HG03097 (cell line): ENCODE data around the gene CD3G.
"Not testable (repeated sequence)": the region's sequence is repeated elsewhere in the genome, so short reads cannot be mapped to it uniquely, and the experiment has no call there.

Experiments
- ATAC-seq: cut with Tn5 transposase; IDR thresholded peaks from one replicate; pipeline ENCODE4 v1.9.1; 2021; ENCODE audit not compliant: unreplicated experiment, low FRiP score

Gene CD3G

GRCh38 chr11:118343981-118344515 is at the start of gene CD3G:
Gene CD3G, plus strand, starts transcription at chr11:118344344. Its CDS starts 80 bp downstream, at chr11:118344424.
- ATAC-seq, result no peak

GRCh38 chr11:118295199-118295598 is 48.9 kb upstream of the CD3G start:
- ATAC-seq, result no peak

DNA sequence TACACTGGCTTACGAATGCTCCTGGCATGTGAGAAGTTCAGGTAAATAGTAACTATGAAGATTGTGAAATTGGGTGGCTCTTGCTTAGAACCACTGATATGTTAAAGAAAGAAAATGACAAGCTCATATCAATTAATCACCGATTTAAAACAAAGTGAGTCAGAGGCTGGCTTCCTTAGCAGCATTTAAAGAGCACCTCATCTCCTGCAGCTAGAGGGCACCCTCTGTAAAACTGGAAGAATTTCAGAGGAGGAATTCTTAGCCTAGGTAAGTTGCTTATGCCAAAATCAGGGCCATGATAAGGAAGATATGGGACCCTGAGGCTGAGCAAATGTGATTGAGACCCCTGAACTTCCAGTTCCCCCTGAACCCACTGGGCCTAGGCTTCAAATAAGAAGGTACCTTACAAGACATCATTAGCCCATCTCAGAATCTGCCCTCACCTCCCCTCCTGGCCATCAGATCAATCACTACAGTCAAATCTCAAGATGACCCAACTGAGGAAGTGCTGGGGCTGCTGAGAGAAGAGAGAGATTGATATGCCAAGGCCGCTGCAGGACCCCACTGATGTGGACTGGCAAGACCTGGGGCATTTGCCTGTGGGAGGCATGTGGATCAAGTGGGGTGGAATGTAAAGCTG is 48.2 kb upstream of the CD3G start:
- no peak for ATAC-seq

DNA sequence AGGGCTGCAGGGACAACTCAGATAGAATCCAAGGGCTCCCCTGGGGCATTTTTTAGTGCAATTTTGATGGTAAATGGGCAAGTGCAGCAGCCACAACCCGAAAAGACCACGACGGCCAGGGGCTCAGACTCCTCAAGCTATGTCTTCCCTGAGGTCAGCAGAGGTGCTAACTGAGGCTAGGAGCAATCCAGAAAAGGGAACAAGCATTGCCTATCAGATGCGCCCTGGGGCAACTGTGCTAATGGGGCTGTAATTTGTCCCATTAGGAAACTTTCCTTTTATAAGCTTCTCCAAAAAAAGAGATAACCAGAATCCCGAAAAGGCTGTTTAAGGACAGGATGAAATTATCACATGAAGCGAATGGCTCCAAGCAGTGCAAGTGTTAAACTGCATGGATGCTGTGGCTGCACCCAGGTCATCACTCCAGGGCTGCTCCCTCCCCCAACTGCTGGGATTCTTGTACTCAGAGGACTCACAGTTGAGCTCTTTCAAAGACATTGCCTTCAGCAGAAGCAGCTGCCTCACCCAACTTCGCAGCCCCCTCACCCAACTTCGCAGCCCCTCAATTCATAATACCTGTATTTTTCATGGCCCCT is 42.4 kb upstream of the CD3G start:
- no peak for ATAC-seq

GRCh38 chr11:118304227-118304567 is 39.9 kb upstream of the CD3G start:
- no peak for ATAC-seq

DNA sequence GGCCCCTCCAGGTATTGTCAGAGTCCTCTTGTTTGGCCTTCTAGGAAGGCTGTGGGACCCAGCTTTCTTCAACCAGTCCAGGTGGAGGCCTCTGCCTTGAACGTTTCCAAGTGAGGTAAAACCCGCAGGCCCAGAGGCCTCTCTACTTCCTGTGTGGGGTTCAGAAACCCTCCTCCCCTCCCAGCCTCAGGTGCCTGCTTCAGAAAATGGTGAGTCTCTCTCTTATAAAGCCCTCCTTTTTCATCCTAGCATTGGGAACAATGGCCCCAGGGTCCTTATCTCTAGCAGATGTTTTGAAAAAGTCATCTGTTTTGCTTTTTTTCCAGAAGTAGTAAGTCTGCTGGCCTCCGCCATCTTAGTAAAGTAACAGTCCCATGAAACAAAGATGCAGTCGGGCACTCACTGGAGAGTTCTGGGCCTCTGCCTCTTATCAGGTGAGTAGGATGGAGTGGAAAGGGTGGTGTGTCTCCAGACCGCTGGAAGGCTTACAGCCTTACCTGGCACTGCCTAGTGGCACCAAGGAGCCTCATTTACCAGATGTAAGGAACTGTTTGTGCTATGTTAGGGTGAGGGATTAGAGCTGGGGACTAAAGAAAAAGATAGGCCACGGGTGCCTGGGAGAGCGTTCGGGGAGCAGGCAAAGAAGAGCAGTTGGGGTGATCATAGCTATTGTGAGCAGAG is 39.4 kb upstream of the CD3G start, which contains the start of gene CD3E:
Gene CD3E, plus strand, starts transcription at position 163 of the 681 bp plus-strand sequence. Its CDS starts 223 bp downstream, at position 386.
- no peak for ATAC-seq

DNA sequence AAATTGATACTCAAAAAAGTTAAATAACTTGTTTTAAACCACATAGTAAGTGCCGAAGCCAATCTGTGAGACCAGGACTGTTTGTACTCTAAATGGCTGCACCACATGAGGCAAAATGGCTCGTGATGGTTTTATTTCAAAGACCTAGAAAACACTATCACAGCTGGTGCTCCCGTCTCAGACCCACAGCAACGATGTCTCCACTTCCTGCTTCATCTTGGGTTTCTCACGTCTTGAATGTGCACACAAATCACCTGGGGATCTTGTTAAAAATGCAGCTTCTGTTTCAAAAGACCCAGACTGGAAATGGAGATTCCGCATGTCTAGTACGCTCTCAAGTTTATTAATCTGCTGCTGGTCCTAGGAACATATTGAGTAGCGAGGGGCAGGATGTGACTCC is 38.4 kb upstream of the CD3G start:
- ATAC-seq, result no peak

- no peak for ATAC-seq
These were observed 37.6 kb upstream of the CD3G start for GRCh38 chr11:118306556-118306955.

- ATAC-seq, result not testable (repeated sequence)
These were observed 35.1 kb upstream of the CD3G start for GRCh38 chr11:118308995-118309528.

DNA sequence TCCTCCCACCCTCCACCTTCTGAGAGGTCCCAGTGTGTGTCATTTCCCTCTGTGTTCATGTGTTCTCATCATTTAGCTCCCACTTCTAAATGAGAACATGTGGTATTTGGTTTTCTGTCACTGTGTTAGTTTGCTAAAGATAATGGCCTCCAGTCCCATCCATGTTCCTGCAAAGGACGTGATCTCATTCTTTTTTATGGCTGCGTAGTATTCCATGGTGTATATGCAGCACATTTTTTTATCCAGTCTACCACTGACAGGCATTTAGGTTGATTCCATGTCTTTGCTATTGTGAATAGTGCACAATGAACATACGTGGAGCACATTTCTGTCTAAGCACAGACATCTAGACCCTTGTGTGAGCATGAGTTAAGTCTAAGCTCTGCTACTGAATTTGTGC is 33.9 kb upstream of the CD3G start:
- ATAC-seq, result no peak

GRCh38 chr11:118310781-118311485 is 33.2 kb upstream of the CD3G start:
- no peak for ATAC-seq

DNA sequence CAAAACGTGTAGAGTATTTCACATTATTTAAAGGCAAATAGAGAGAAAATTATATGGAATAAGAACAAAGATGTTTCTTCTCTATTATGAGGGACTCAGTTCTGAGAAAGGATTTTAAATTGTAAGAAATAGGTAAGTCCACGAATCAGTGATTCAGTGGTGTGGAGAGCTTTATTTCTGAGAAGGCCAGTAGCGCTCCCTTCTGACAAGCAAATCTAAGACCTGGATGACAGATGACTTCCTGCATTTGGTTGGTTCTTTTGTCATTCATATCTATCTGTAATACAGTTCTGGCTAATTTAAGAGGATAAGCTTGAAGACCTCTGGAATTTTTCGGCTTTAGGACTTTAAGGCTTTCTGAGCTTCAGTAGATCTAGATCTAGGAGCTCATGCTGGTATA is 32.6 kb upstream of the CD3G start:
- no peak for ATAC-seq

GRCh38 chr11:118312328-118312727 is 31.8 kb upstream of the CD3G start:
- no peak for ATAC-seq

- no peak for ATAC-seq
These were observed 30.9 kb upstream of the CD3G start for GRCh38 chr11:118313242-118313641.

- no peak for ATAC-seq
These were observed 29.1 kb upstream of the CD3G start for GRCh38 chr11:118314988-118315411.

- ATAC-seq, result no peak
These were observed 26.0 kb upstream of the CD3G start for GRCh38 chr11:118318124-118318523.

- ATAC-seq, result no peak
These were observed 25.4 kb upstream of the CD3G start for GRCh38 chr11:118318581-118319336.

DNA sequence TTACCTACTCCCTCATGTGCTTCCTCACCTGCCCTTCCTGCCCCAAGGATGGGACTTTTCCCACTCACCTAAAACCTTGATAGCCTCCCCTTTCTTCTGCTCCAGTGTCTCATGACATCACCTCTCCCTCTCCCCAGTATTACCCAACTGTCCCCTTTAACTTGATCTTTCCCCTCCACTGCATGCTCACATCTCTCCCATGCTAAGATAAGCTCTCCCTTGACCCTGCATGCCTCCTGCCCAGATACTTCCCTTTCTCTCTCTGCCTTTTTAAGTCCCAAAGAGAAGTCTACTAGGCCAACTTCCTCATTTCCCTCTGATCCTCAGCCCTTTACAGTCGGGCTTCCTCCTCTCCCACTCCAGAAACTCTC is 24.8 kb upstream of the CD3G start:
- no peak for ATAC-seq

DNA sequence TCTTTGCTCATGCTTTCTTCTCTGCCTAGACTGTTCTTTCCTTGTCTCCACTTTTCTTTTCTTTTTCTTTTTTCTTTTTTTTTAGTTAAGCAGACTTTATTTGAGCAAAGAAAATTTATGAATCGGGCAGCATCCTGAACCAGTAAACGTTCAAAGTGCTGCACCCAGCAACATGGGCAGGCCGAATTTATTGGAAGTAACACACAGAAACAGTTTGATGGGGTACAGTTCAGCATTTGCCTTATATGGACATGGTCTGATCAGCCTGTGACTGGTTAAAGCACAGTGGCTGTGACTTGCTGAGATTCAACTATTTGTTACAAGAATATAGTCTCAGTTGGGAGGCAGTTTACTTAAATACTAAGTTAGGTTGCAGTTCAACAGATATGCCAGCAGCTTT is 23.6 kb upstream of the CD3G start:
- ATAC-seq, result no peak

- no peak for ATAC-seq
These were observed 22.6 kb upstream of the CD3G start for GRCh38 chr11:118321386-118322082.
